ENCODE results near the gene PIGV.

DNA sequence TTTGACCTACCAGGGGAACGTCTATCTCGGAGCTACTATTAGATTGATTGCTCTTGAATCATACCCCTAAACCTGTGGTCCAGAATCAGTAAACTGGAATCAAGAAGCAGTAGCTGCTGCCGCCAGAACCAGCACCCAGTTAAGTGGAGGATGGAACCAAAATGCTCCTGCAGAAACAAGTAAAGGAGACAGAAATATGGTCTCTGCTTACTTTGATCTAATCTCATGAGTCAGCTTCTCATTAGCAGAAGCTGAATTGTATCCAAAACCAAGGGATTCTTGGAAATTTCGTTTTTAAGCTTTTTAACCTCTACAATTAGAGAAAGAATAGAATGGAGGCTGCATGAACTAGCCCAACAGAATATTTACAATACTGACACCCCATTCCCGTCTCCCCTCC, 42.6 kb upstream of the PIGV start:
- TF ChIP-seq, protein P1, sequence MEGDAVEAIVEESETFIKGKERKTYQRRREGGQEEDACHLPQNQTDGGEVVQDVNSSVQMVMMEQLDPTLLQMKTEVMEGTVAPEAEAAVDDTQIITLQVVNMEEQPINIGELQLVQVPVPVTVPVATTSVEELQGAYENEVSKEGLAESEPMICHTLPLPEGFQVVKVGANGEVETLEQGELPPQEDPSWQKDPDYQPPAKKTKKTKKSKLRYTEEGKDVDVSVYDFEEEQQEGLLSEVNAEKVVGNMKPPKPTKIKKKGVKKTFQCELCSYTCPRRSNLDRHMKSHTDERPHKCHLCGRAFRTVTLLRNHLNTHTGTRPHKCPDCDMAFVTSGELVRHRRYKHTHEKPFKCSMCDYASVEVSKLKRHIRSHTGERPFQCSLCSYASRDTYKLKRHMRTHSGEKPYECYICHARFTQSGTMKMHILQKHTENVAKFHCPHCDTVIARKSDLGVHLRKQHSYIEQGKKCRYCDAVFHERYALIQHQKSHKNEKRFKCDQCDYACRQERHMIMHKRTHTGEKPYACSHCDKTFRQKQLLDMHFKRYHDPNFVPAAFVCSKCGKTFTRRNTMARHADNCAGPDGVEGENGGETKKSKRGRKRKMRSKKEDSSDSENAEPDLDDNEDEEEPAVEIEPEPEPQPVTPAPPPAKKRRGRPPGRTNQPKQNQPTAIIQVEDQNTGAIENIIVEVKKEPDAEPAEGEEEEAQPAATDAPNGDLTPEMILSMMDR (IDR thresholded peaks at IDR 0.05): no peak
- no peak for TF ChIP-seq POLR2A (IDR thresholded peaks at IDR 0.05)

Data from testis (tissue), 2 donors.